LHCN-M2 (cell line): Measurements from ENCODE around the gene ZDHHC5. TPM values are rescaled to one million over a fixed set of nuclear protein-coding genes. Genes with fewer than 3 reads are reported as not detected.
"Not testable (repeated sequence)": the region's sequence is repeated elsewhere in the genome, so short reads cannot be mapped to it uniquely, and the experiment has no call there.

ENCODE experiments used
- DNase-seq: peaks from one replicate; pipeline ENCODE4 v3.0.0-alpha.2; 2012; ENCODE audit warnings: low read depth
- total RNA-seq: library from RNA; depleted of rRNA; stranded (reverse); fragments of >200 nt; gene quantifications from 2 replicates; pipeline ENCODE4 v1.2.3, GENCODE V29; 2014

Gene ZDHHC5
- total RNA-seq, 1 experiment from 2014 or later = 55.1 TPM

GRCh38 chr11:57667117-57667735 lies 688 bp upstream of the ZDHHC5 start:
- peak; percentile 98 for DNase-seq

GRCh38 chr11:57668434-57668782 lies 494 bp downstream of the ZDHHC5 start:
- DNase-seq = no peak

- DNase-seq = no peak
Measured at GRCh38 chr11:57674251-57674650, 6.3 kb downstream of the ZDHHC5 start.

- no peak for DNase-seq
Measured at GRCh38 chr11:57675176-57675941, 7.4 kb downstream of the ZDHHC5 start.

- DNase-seq = no peak
Measured at GRCh38 chr11:57679396-57679795, 11.5 kb downstream of the ZDHHC5 start.

GRCh38 chr11:57680552-57680874 lies 12.6 kb downstream of the ZDHHC5 start:
- DNase-seq = peak; percentile 32

- no peak for DNase-seq
Measured at GRCh38 chr11:57681168-57681567, 13.3 kb downstream of the ZDHHC5 start.

GRCh38 chr11:57690474-57690873 lies 22.6 kb downstream of the ZDHHC5 start:
- not testable (repeated sequence) for DNase-seq

- DNase-seq = no peak
Measured at GRCh38 chr11:57698843-57699365, 31.0 kb downstream of the ZDHHC5 start.

- no peak for DNase-seq
Measured at GRCh38 chr11:57699813-57700212, 31.9 kb downstream of the ZDHHC5 start.

GRCh38 chr11:57700425-57700824 lies 32.5 kb downstream of the ZDHHC5 start:
- no peak for DNase-seq

GRCh38 chr11:57703341-57703740 lies 35.4 kb downstream of the ZDHHC5 start:
- no peak for DNase-seq

GRCh38 chr11:57704932-57705331 lies 37.0 kb downstream of the ZDHHC5 start:
- DNase-seq = no peak

- not testable (repeated sequence) for DNase-seq
Measured at GRCh38 chr11:57705432-57705831, 37.5 kb downstream of the ZDHHC5 start.

- no peak for DNase-seq
Measured at GRCh38 chr11:57709802-57710367, 42.0 kb downstream of the ZDHHC5 start.

- DNase-seq = peak; percentile 61
Measured at GRCh38 chr11:57711414-57712255, 43.7 kb downstream of the ZDHHC5 start, which contains the start of gene MED19. MED19 (minus strand) TSS chr11:57712215; CDS start chr11:57712179, 36 bp downstream.

- DNase-seq = peak; percentile 99
Measured at GRCh38 chr11:57712256-57713150, 44.6 kb downstream of the ZDHHC5 start, which contains the start of gene TMX2. TMX2 (plus strand) TSS chr11:57712593; CDS start chr11:57712619, 26 bp downstream.

GRCh38 chr11:57713835-57714234 lies 45.9 kb downstream of the ZDHHC5 start:
- DNase-seq = no peak

- not testable (repeated sequence) for DNase-seq
Measured at GRCh38 chr11:57716726-57717125, 48.8 kb downstream of the ZDHHC5 start.

GRCh38 chr11:57727185-57727584 lies 59.3 kb downstream of the ZDHHC5 start:
- DNase-seq = no peak

- DNase-seq = no peak
Measured at GRCh38 chr11:57728829-57729228, 60.9 kb downstream of the ZDHHC5 start.
